HEK293 (cell line): ENCODE measurements around the gene SLC6A16.

Source experiments
- CTCF ChIA-PET: fragments of 350-600 bp; formaldehyde crosslinking; extraction: SDS; loops from one replicate; lab custom pipeline; 2021; ENCODE audit warnings: antibody characterized with exemption; lab: Yijun Ruan, JAX
- POLR2A ChIA-PET: fragments of 300-600 bp; formaldehyde crosslinking; extraction: SDS; loops from one replicate; lab custom pipeline; 2020; ENCODE audit warnings: antibody characterized with exemption, inconsistent platforms; lab: Yijun Ruan, JAX
- H3K27ac ChIP-seq: fragments of 200-500 bp; sonication (Bioruptor generic); 2 replicates; pipeline ENCODE4 v1.5.1; 2014; ENCODE audit warnings: low read depth, low read length, control low read depth, inconsistent platforms; ENCODE audit errors: extremely low read depth
- H3K36me3 ChIP-seq, 2 experiments: fragments of 200-500 bp in 1 of 2; sonication (Bioruptor generic) in 1 of 2; 1 replicate in 1 of 2; 2 replicates in 1 of 2; pipeline ENCODE4 v1.5.1; 2014 to 2017; ENCODE audit warnings: inconsistent platforms in 2 of 2, low read length in 2 of 2; ENCODE audit not compliant: control insufficient read depth in 2 of 2, insufficient read depth in 1 of 2
- H3K4me1 ChIP-seq: fragments of 200-500 bp; sonication (Bioruptor generic); 2 replicates; pipeline ENCODE4 v1.5.1; 2014; ENCODE audit warnings: mild to moderate bottlenecking, low read length, inconsistent platforms; ENCODE audit not compliant: control insufficient read depth, insufficient read depth
- H3K4me3 ChIP-seq: 2 replicates; pipeline ENCODE4 v1.5.1; 2011; ENCODE audit warnings: low read depth, mild to moderate bottlenecking, control low read depth, low read length, moderate library complexity
- H3K9me3 ChIP-seq: fragments of 200-500 bp; sonication (Bioruptor generic); 2 replicates; pipeline ENCODE4 v1.5.1; 2014; ENCODE audit warnings: low read depth, low read length, inconsistent platforms; ENCODE audit not compliant: control insufficient read depth, insufficient read depth
- BCL11B ChIP-seq: fragments of 450-650 bp; formaldehyde crosslinking; IDR thresholded peaks from 2 replicates; pipeline ENCODE4 v1.5.1; 2016; ENCODE audit warnings: low read depth, missing biosample characterization, missing genetic modification characterization
- HOXA7 ChIP-seq: sonication (generic); formaldehyde crosslinking; IDR thresholded peaks from 2 replicates; pipeline ENCODE4 v1.8.1; 2022; ENCODE audit warnings: missing genetic modification reagents, borderline replicate concordance
- PRDM1 ChIP-seq: fragments of 450-650 bp; formaldehyde crosslinking; IDR thresholded peaks from 2 replicates; pipeline ENCODE4; 2016; ENCODE audit warnings: missing biosample characterization, missing genetic modification characterization
- ZNF10 ChIP-seq: fragments of 450-650 bp; formaldehyde crosslinking; IDR thresholded peaks from 2 replicates; pipeline ENCODE4 v1.5.1; 2017; ENCODE audit warnings: missing biosample characterization, missing genetic modification characterization
- ZNF138 ChIP-seq: fragments of 450-650 bp; formaldehyde crosslinking; IDR thresholded peaks from 2 replicates; pipeline ENCODE4 v1.5.1; 2016; ENCODE audit warnings: missing biosample characterization, missing genetic modification characterization, borderline replicate concordance
- ZNF155 ChIP-seq: fragments of 450-650 bp; formaldehyde crosslinking; IDR thresholded peaks from 2 replicates; pipeline ENCODE4 v1.5.1; 2016; ENCODE audit warnings: missing biosample characterization, missing genetic modification characterization
- ZNF16 ChIP-seq: fragments of 450-650 bp; formaldehyde crosslinking; IDR thresholded peaks from 2 replicates; pipeline ENCODE4 v1.5.1; 2016; ENCODE audit warnings: low read depth, missing biosample characterization, missing genetic modification characterization
- ZNF19 ChIP-seq: fragments of 450-650 bp; formaldehyde crosslinking; IDR thresholded peaks from 2 replicates; pipeline ENCODE4; 2016; ENCODE audit warnings: missing biosample characterization, missing genetic modification characterization, low read depth
- ZNF354C ChIP-seq: fragments of 450-650 bp; formaldehyde crosslinking; IDR thresholded peaks from 2 replicates; pipeline ENCODE4 v1.5.1; 2016; ENCODE audit warnings: missing biosample characterization, missing genetic modification characterization, low read depth, borderline replicate concordance
- ZNF426 ChIP-seq: fragments of 450-650 bp; formaldehyde crosslinking; IDR thresholded peaks from 2 replicates; pipeline ENCODE4 v1.5.1; 2017; ENCODE audit warnings: missing biosample characterization, missing genetic modification characterization, mild to moderate bottlenecking, inconsistent platforms, moderate library complexity
- ZNF521 ChIP-seq: fragments of 450-650 bp; formaldehyde crosslinking; IDR thresholded peaks from 2 replicates; pipeline ENCODE4 v1.5.1; 2017; ENCODE audit warnings: missing biosample characterization, mild to moderate bottlenecking, missing genetic modification characterization
- ZNF529 ChIP-seq: fragments of 450-650 bp; formaldehyde crosslinking; IDR thresholded peaks from 2 replicates; pipeline ENCODE4 v1.5.1; 2017; ENCODE audit warnings: missing genetic modification characterization, missing biosample characterization; ENCODE audit not compliant: insufficient replicate concordance
- ZNF558 ChIP-seq: fragments of 450-650 bp; formaldehyde crosslinking; IDR thresholded peaks from 2 replicates; pipeline ENCODE4 v1.5.1; 2016; ENCODE audit warnings: missing biosample characterization, missing genetic modification characterization
- ZNF596 ChIP-seq: fragments of 450-650 bp; IDR thresholded peaks from 2 replicates; pipeline ENCODE4 v1.5.0; 2018; ENCODE audit warnings: missing biosample characterization, mild to moderate bottlenecking, missing genetic modification characterization, moderate library complexity
- ZNF660 ChIP-seq: fragments of 450-650 bp; IDR thresholded peaks from 2 replicates; pipeline ENCODE4 v1.5.1; 2018; ENCODE audit warnings: missing biosample characterization, mild to moderate bottlenecking, missing genetic modification characterization
- ZNF707 ChIP-seq: fragments of 450-650 bp; formaldehyde crosslinking; IDR thresholded peaks from 2 replicates; pipeline ENCODE4 v1.5.1; 2016; ENCODE audit warnings: missing biosample characterization, missing genetic modification characterization
- ZNF785 ChIP-seq: fragments of 450-650 bp; formaldehyde crosslinking; IDR thresholded peaks from 2 replicates; pipeline ENCODE4 v1.5.1; 2016; ENCODE audit warnings: missing biosample characterization, missing genetic modification characterization
- TF ChIP-seq, protein P1 (sequence below): fragments of 450-650 bp; formaldehyde crosslinking; IDR thresholded peaks from 2 replicates; pipeline ENCODE4 v1.5.0; 2017; ENCODE audit warnings: missing biosample characterization, missing genetic modification characterization, borderline replicate concordance
- TF ChIP-seq, protein P2 (sequence below): fragments of 450-650 bp; formaldehyde crosslinking; IDR thresholded peaks from 2 replicates; pipeline ENCODE4 v1.5.1; 2016; ENCODE audit warnings: missing biosample characterization, missing genetic modification characterization, borderline replicate concordance
- TF ChIP-seq, protein P3 (sequence below): fragments of 450-650 bp; formaldehyde crosslinking; IDR thresholded peaks from 2 replicates; pipeline ENCODE4 v1.5.1; 2017; ENCODE audit warnings: missing biosample characterization, mild to moderate bottlenecking, missing genetic modification characterization, moderate library complexity

The SLC6A16 gene

DNA sequence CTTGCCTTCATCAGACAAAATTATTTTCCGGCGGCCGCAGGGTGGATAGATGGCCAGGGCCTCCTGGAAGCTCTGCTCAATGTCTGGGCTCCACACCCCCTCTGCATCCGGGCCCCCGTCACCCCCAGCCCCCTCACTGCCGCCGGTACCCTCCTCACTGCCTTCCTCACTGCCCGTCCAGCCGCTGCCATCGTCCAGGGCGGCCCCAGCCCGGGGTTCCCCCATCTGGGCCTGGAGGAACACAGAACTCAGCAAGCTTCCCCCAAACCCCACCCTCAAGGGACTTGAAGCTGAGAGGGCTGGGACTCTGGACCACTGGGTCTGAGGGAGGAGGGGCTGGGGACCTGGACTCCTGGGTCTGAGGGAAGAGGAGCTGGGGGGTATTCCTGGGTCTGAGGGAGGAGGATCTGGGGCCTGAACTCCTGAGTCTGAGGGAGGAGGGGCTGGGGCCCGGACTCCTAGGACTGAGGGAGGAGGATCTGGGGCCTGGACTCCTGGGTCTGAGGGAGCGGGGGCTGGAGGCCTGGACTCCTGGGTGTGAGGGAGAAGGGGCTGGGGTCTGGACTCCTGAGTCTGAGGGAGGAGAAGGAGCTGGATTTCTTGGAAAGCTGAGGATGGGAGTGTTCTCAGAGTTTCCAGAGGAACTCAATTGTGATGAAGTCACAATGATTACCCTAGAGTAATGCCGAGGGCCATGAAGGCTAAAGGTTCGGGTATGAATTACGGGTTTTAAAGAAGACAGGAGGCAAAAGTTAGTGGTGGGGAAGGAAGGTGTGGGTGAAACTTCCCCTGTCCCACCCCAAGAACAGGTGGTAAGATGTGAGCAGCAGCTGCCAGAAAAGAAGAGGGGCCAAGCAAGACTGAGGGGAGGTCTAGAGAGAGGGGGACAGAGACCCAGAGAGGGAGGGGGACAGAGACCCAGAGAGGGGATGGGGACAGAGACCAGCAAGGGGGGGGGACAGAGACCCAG is 35.1 kb upstream of the SLC6A16 start:
- Histone ChIP-seq H3K27ac (0 out of 2 replicates have a peak overlapping the region, but pooled peaks have one; percentile 17), H3K4me1 (peaks cover 14% of the 10 kb centered on the region), H3K4me3 (no peak overlapping the region), H3K36me3 (peaks cover 23 to 29% of the 10 kb centered on the region in 2 experiments), H3K9me3 (no peaks in the 10 kb centered on the region)
- ChIA-PET POLR2A (interaction anchor here (1.5 kb wide), 1 partner anchor 15 kb away, joined by 5 read pairs; no protein-coding TSS in a partner anchor), CTCF (interaction anchor here (0.6 to 1.7 kb wide), 2 partner anchors 134 to 394 kb away, joined by 3 to 7 read pairs; no protein-coding TSS in a partner anchor)
- no peak for TF ChIP-seq ZNF138 (tag by site-specific recombination)
- no peak for TF ChIP-seq ZNF426
- TF ChIP-seq, protein P1, sequence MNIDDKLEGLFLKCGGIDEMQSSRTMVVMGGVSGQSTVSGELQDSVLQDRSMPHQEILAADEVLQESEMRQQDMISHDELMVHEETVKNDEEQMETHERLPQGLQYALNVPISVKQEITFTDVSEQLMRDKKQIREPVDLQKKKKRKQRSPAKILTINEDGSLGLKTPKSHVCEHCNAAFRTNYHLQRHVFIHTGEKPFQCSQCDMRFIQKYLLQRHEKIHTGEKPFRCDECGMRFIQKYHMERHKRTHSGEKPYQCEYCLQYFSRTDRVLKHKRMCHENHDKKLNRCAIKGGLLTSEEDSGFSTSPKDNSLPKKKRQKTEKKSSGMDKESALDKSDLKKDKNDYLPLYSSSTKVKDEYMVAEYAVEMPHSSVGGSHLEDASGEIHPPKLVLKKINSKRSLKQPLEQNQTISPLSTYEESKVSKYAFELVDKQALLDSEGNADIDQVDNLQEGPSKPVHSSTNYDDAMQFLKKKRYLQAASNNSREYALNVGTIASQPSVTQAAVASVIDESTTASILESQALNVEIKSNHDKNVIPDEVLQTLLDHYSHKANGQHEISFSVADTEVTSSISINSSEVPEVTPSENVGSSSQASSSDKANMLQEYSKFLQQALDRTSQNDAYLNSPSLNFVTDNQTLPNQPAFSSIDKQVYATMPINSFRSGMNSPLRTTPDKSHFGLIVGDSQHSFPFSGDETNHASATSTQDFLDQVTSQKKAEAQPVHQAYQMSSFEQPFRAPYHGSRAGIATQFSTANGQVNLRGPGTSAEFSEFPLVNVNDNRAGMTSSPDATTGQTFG (tag by site-specific recombination): no peak
- TF ChIP-seq ZNF558: no peak
- TF ChIP-seq PRDM1 (tag by site-specific recombination): 0 out of 2 replicates have a peak, but pooled peaks have one; percentile 17
- TF ChIP-seq BCL11B: no peak
- no peak for TF ChIP-seq ZNF707 (tag by site-specific recombination)

DNA sequence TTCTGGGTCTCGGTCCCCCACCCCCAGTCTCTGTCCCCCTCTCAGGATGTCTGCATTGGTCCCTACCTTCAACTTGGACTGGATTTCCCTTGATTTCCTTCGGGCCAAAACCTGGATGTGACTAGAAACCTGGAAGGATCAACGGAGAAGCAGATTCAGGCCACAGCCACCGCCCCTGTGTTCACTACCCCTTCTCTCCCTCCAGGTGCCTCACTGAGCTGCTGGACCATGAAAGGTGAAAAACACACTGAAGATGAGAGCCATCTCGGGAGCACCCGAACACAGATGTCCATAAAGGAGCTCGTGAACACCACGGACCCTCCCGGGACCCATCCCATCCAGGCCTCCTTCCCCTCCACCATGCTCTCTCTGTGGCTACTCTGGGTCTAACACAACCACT is 32.2 kb upstream of the SLC6A16 start:
- Histone ChIP-seq H3K4me1 (peaks cover 7% of the 10 kb centered on the region), H3K36me3 (peaks cover 42 to 51% of the 10 kb centered on the region in 2 experiments), H3K4me3 (no peak overlapping the region), H3K9me3 (no peaks in the 10 kb centered on the region), H3K27ac (no peak overlapping the region)
- POLR2A ChIA-PET: no interaction called here
- CTCF ChIA-PET: interaction anchor here (0.6 to 1.0 kb wide), 2 partner anchors 56 to 122 kb away, joined by 3 read pairs; no protein-coding TSS in a partner anchor
- TF ChIP-seq, protein P2, sequence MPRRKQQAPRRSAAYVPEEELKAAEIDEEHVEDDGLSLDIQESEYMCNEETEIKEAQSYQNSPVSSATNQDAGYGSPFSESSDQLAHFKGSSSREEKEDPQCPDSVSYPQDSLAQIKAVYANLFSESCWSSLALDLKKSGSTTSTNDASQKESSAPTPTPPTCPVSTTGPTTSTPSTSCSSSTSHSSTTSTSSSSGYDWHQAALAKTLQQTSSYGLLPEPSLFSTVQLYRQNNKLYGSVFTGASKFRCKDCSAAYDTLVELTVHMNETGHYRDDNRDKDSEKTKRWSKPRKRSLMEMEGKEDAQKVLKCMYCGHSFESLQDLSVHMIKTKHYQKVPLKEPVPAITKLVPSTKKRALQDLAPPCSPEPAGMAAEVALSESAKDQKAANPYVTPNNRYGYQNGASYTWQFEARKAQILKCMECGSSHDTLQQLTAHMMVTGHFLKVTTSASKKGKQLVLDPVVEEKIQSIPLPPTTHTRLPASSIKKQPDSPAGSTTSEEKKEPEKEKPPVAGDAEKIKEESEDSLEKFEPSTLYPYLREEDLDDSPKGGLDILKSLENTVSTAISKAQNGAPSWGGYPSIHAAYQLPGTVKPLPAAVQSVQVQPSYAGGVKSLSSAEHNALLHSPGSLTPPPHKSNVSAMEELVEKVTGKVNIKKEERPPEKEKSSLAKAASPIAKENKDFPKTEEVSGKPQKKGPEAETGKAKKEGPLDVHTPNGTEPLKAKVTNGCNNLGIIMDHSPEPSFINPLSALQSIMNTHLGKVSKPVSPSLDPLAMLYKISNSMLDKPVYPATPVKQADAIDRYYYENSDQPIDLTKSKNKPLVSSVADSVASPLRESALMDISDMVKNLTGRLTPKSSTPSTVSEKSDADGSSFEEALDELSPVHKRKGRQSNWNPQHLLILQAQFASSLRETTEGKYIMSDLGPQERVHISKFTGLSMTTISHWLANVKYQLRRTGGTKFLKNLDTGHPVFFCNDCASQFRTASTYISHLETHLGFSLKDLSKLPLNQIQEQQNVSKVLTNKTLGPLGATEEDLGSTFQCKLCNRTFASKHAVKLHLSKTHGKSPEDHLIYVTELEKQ (tag by site-specific recombination): no peak
- no peak for TF ChIP-seq ZNF354C (tag by site-specific recombination)
- no peak for TF ChIP-seq ZNF16
- TF ChIP-seq ZNF155 (tag by site-specific recombination): no peak
- TF ChIP-seq ZNF529 (tag by site-specific recombination): no peak
- no peak for TF ChIP-seq ZNF660 (tag by site-specific recombination)
- no peak for TF ChIP-seq ZNF10 (tag by site-specific recombination)

DNA sequence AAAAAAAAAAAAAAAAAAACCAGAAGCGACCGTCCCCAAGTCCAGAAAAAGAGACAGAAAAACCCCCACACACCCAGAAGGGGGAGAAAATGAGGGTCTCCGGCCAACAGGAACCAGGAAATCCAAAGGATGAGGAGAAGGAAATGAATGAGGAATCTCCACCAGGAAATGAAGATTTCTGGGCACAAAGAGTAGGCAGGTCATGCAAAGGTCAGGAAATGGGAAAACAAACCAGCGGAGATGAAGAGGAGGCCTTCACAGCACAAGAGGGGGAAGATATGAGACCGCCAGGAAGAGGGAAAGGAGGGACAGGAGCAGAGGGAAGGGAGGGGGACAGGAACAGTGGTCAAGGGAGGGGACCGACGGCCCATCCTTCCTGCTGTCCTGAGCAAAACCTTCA is 31.4 kb upstream of the SLC6A16 start:
- TF ChIP-seq ZNF521 (tag by site-specific recombination): no peak
- TF ChIP-seq ZNF596 (tag by site-specific recombination): no peak
- TF ChIP-seq HOXA7: no peak
- TF ChIP-seq ZNF19 (tag by site-specific recombination): no peak
- TF ChIP-seq, protein P3, sequence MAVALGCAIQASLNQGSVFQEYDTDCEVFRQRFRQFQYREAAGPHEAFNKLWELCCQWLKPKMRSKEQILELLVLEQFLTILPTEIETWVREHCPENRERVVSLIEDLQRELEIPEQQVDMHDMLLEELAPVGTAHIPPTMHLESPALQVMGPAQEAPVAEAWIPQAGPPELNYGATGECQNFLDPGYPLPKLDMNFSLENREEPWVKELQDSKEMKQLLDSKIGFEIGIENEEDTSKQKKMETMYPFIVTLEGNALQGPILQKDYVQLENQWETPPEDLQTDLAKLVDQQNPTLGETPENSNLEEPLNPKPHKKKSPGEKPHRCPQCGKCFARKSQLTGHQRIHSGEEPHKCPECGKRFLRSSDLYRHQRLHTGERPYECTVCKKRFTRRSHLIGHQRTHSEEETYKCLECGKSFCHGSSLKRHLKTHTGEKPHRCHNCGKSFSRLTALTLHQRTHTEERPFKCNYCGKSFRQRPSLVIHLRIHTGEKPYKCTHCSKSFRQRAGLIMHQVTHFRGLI (tag by site-specific recombination): no peak
- TF ChIP-seq ZNF785 (tag by site-specific recombination): no peak
- TF ChIP-seq, all 188 proteins: peak for 0
- Histone ChIP-seq H3K36me3 (peaks cover 47 to 53% of the 10 kb centered on the region in 2 experiments), H3K27ac (no peak overlapping the region), H3K4me3 (no peak overlapping the region), H3K4me1 (peaks cover 4% of the 10 kb centered on the region), H3K9me3 (no peaks in the 10 kb centered on the region)
- POLR2A ChIA-PET: no interaction called here
- CTCF ChIA-PET: no interaction called here
